HCT116 (cell line): ENCODE results near the gene IQCM. TPM values are rescaled to one million over a fixed set of nuclear protein-coding genes. Genes with fewer than 3 reads are reported as not detected.

Experiments
- ATAC-seq: fragments of 200-7000 bp; cut with Tn5 transposase; 2 replicates; pipeline ENCODE4 v1.9.1; 2020; ENCODE audit warnings: mild to moderate bottlenecking, moderate library complexity
- BruUV-seq: library from RNA; stranded (reverse); fragments of 400-500 nt; replicated peaks from 2 replicates; lab custom pipeline; 2021; lab: Mats Ljungman, UMichigan
- CTCF ChIA-PET: fragments of 300-600 bp; sonication (Branson Sonifier 250); formaldehyde crosslinking; loops from one replicate; lab custom pipeline; 2021; ENCODE audit warnings: antibody characterized with exemption; lab: Charles Lee
- POLR2A ChIA-PET: fragments of 300-600, 350-600 bp; sonication (Branson Sonifier 250); formaldehyde crosslinking; loops from one replicate; lab custom pipeline; 2021; ENCODE audit warnings: antibody characterized with exemption; lab: Charles Lee
- RAD21 ChIA-PET, 2 experiments: fragments of 300-600 bp; sonication (Branson Sonifier 250); formaldehyde crosslinking; loops; one replicate each; lab custom pipeline; 2023; ENCODE audit warnings: low total read pairs in 2 of 2; ENCODE audit not compliant: uncharacterized antibody in 2 of 2, unreplicated experiment in 2 of 2, low non-redundant PET in 1 of 2; lab: Charles Lee
- DNase-seq: peaks from one replicate; pipeline ENCODE4 v3.0.0-alpha.2; 2010; ENCODE audit warnings: low read depth, low spot score
- H2AFZ ChIP-seq: fragments of 200-600 bp; shearing (Covaris generic), sonication (generic); 2 replicates; pipeline ENCODE4 v1.6.1; 2017; ENCODE audit warnings: low read depth, mixed run types, mixed read lengths, antibody characterized with exemption, low read length; ENCODE audit not compliant: poor library complexity, severe bottlenecking
- H3K27ac ChIP-seq: 2 replicates; pipeline ENCODE4 v1.5.1; 2012; ENCODE audit warnings: low read depth, low read length
- H3K27me3 ChIP-seq: fragments of 200-600 bp; sonication (generic); 2 replicates; pipeline ENCODE4 v1.6.1; 2016; ENCODE audit warnings: mixed run types, low read length, mixed read lengths; ENCODE audit not compliant: insufficient read depth
- H3K36me3 ChIP-seq, 2 experiments: fragments of 200-500 bp in 1 of 2; fragments of 200-600 bp in 1 of 2; sonication (Bioruptor generic) in 1 of 2; sonication (generic) in 1 of 2; 2 replicates each; pipeline versions ENCODE4 v1.5.1 to v1.6.1; 2014 to 2016; ENCODE audit warnings: low read length in 2 of 2, inconsistent platforms in 1 of 2, mixed read lengths in 1 of 2, mixed run types in 1 of 2; ENCODE audit not compliant: insufficient read depth in 2 of 2, control insufficient read depth in 1 of 2
- H3K4me1 ChIP-seq, 2 experiments: fragments of 200-600 bp in 1 of 2; sonication (generic) in 1 of 2; 2 replicates each; pipeline versions ENCODE4 v1.5.1 to v1.6.1; 2012 to 2017; ENCODE audit warnings: low read length in 2 of 2, inconsistent platforms in 1 of 2, mild to moderate bottlenecking in 1 of 2, mixed read lengths in 1 of 2, mixed run types in 1 of 2, moderate library complexity in 1 of 2; ENCODE audit not compliant: insufficient read depth in 2 of 2, control insufficient read depth in 1 of 2
- H3K4me2 ChIP-seq: fragments of 200-600 bp; sonication (generic); 2 replicates; pipeline ENCODE4 v1.6.1; 2017; ENCODE audit warnings: mixed run types, low read length, mixed read lengths
- H3K4me3 ChIP-seq, 2 experiments: fragments of 200-600 bp in 1 of 2; sonication (generic) in 1 of 2; replicated peaks in 1 of 2; 2 replicates each; pipeline ENCODE4 v1.5.1; 2011 to 2016; ENCODE audit warnings: low read length in 2 of 2, control low read depth in 1 of 2, low read depth in 1 of 2, mild to moderate bottlenecking in 1 of 2, mixed read lengths in 1 of 2, mixed run types in 1 of 2
- H3K79me2 ChIP-seq: fragments of 200-600 bp; sonication (generic); 2 replicates; pipeline ENCODE4 v1.6.1; 2017; ENCODE audit warnings: mild to moderate bottlenecking, mixed run types, low read length, moderate library complexity, mixed read lengths; ENCODE audit not compliant: insufficient read depth
- H3K9ac ChIP-seq: fragments of 200-600 bp; sonication (generic); 2 replicates; pipeline ENCODE4 v1.6.1; 2016; ENCODE audit warnings: low read length, mixed read lengths
- H3K9me2 ChIP-seq: fragments of 200-600 bp; sonication (generic), shearing (Covaris generic); 2 replicates; pipeline ENCODE4 v1.6.1; 2017; ENCODE audit warnings: mixed run types, mild to moderate bottlenecking, moderate library complexity; ENCODE audit not compliant: insufficient read depth
- H3K9me3 ChIP-seq, 2 experiments: fragments of 200-500 bp in 1 of 2; fragments of 200-600 bp in 1 of 2; sonication (Bioruptor generic) in 1 of 2; sonication (generic) in 1 of 2; 2 replicates each; pipeline ENCODE4 v1.6.1; 2014 to 2017; ENCODE audit warnings: low read length in 2 of 2, mixed read lengths in 2 of 2, inconsistent platforms in 1 of 2, low read depth in 1 of 2, mild to moderate bottlenecking in 1 of 2, mixed run types in 1 of 2, moderate library complexity in 1 of 2; ENCODE audit not compliant: control insufficient read depth in 1 of 2, insufficient read depth in 1 of 2
- H4K20me1 ChIP-seq: fragments of 200-600 bp; sonication (generic), shearing (Covaris generic); 2 replicates; pipeline ENCODE4 v1.6.1; 2017; ENCODE audit warnings: mixed run types, mild to moderate bottlenecking, moderate library complexity; ENCODE audit not compliant: insufficient read depth
- CEBPB ChIP-seq: IDR thresholded peaks from 2 replicates; pipeline ENCODE4 v1.6.1; 2012; ENCODE audit warnings: low read depth
- MAX ChIP-seq: IDR thresholded peaks from 2 replicates; pipeline ENCODE4 v1.6.1; 2012
- POLR2AphosphoS5 ChIP-seq: IDR thresholded peaks from 2 replicates; pipeline ENCODE4 v1.6.1; 2011; ENCODE audit warnings: mild to moderate bottlenecking, low read depth, low read length, moderate library complexity
- RAD21 ChIP-seq: IDR thresholded peaks from 2 replicates; pipeline ENCODE4 v1.6.1; 2012; ENCODE audit warnings: low read depth, mild to moderate bottlenecking
- SRF ChIP-seq: IDR thresholded peaks from 2 replicates; pipeline ENCODE4 v1.6.1; 2012; ENCODE audit warnings: low read depth
- ZFX ChIP-seq: fragments of 450-650 bp; IDR thresholded peaks from 2 replicates; pipeline ENCODE4 v1.6.1; 2017
- intact Hi-C: fragments of 100-400 bp; cut with micrococcal nuclease; formaldehyde crosslinking; loops from 2 replicates; pipeline ENCODE4 v1.10.0; 2022
- total RNA-seq: library from RNA; stranded (reverse); gene quantifications from one replicate; pipeline ENCODE4 v1.2.1, GENCODE V29; 2021; ENCODE audit not compliant: unreplicated experiment
- TF ChIP-seq, protein P1 (sequence below): IDR thresholded peaks from 2 replicates; pipeline ENCODE4 v1.6.1; 2012; ENCODE audit warnings: low read depth
- TF ChIP-seq, protein P2 (sequence below): IDR thresholded peaks from 2 replicates; pipeline ENCODE4 v1.6.1; 2012

The IQCM gene
- total RNA-seq, 1 experiment from 2014 or later = 0.20 TPM

DNA sequence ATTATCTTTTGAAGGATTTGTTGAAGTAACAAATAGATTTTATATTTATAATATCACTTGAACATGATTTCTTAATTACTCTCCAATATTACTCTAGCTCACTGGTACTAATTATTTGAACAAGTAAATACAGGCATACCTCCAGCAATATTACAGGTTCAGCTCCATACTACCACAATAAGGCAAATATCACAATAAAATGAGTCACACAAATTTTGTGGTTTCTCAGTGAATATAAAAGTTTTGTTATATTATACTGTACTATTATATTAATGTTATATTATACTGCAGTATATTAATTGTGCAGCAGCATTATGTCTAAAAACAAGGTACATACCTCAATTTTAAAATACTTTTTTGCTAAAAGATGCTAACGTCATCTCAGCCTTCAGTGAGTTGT lies 22.4 kb upstream of the IQCM start:
- no peaks in the 10 kb centered on the region for H3K9me2 ChIP-seq
- no peak overlapping the region for H3K4me2 ChIP-seq
- no peaks in the 10 kb centered on the region for H3K9me3 ChIP-seq
- H4K20me1 ChIP-seq = no peaks in the 10 kb centered on the region
- H3K9ac ChIP-seq = no peak overlapping the region
- TF ChIP-seq RAD21 (no peak), MAX (no peak), CEBPB (no peak), SRF (no peak), ZFX (no peak), POLR2AphosphoS5 (no peak)
- TF ChIP-seq, protein P1, sequence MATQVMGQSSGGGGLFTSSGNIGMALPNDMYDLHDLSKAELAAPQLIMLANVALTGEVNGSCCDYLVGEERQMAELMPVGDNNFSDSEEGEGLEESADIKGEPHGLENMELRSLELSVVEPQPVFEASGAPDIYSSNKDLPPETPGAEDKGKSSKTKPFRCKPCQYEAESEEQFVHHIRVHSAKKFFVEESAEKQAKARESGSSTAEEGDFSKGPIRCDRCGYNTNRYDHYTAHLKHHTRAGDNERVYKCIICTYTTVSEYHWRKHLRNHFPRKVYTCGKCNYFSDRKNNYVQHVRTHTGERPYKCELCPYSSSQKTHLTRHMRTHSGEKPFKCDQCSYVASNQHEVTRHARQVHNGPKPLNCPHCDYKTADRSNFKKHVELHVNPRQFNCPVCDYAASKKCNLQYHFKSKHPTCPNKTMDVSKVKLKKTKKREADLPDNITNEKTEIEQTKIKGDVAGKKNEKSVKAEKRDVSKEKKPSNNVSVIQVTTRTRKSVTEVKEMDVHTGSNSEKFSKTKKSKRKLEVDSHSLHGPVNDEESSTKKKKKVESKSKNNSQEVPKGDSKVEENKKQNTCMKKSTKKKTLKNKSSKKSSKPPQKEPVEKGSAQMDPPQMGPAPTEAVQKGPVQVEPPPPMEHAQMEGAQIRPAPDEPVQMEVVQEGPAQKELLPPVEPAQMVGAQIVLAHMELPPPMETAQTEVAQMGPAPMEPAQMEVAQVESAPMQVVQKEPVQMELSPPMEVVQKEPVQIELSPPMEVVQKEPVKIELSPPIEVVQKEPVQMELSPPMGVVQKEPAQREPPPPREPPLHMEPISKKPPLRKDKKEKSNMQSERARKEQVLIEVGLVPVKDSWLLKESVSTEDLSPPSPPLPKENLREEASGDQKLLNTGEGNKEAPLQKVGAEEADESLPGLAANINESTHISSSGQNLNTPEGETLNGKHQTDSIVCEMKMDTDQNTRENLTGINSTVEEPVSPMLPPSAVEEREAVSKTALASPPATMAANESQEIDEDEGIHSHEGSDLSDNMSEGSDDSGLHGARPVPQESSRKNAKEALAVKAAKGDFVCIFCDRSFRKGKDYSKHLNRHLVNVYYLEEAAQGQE = no peak
- TF ChIP-seq, protein P2, sequence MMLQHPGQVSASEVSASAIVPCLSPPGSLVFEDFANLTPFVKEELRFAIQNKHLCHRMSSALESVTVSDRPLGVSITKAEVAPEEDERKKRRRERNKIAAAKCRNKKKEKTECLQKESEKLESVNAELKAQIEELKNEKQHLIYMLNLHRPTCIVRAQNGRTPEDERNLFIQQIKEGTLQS = no peak
- ChIA-PET POLR2A (no interaction called here), CTCF (no interaction called here), RAD21 (no interaction called here)
- H3K27ac ChIP-seq = no peak overlapping the region
- no peak for DNase-seq
- BruUV-seq = no TSS peak
- no peak overlapping the region for H2AFZ ChIP-seq
- no peaks in the 10 kb centered on the region for H3K27me3 ChIP-seq
- peaks cover 0 to 14% of the 10 kb centered on the region in 2 experiments; a peak in 2 of 4 replicates for H3K4me1 ChIP-seq
- intact Hi-C loops = no loop called here
- no peaks in the 10 kb centered on the region for H3K79me2 ChIP-seq
- H3K36me3 ChIP-seq = no peaks in the 10 kb centered on the region
- no peak overlapping the region for H3K4me3 ChIP-seq
- no peak for ATAC-seq
